NT2/D1 (cell line): ENCODE data around the gene PLCB1.

Source experiments
- SUZ12 ChIP-seq: IDR thresholded peaks from 2 replicates; pipeline ENCODE4 v1.6.1; 2011; ENCODE audit not compliant: insufficient read length, insufficient read depth; ENCODE audit errors: extremely low read depth
- ZNF274 ChIP-seq: IDR thresholded peaks from 2 replicates; pipeline ENCODE4 v1.6.1; 2011; ENCODE audit warnings: mild to moderate bottlenecking, low read depth, low read length

DNA sequence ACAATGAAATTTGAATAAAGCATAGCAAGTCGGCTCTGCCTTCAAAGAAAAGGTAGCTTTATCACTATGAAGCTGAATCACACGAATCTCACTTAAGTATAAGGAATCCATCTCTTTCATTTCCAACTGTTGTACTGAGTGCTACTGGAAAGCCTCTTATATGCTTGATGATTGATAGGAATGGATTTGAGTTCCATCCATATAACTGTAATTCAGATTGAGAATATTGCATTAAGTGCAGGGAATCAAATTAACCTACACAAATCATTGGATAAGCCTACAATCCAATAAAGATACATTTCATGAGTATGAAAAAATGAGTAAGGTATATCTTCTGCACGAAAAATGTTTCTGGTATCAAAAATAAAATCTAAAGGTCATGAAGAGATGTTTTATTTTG is 492.0 kb downstream of the PLCB1 start:
- no peak for TF ChIP-seq SUZ12
- TF ChIP-seq ZNF274, result no peak
